ENCODE data around the gene CD40. TPM values are rescaled to one million over a fixed set of nuclear protein-coding genes. Genes with fewer than 3 reads are reported as not detected.

The CD40 gene
- total RNA-seq, 1 experiment from 2014 or later, result 1.5 TPM

DNA sequence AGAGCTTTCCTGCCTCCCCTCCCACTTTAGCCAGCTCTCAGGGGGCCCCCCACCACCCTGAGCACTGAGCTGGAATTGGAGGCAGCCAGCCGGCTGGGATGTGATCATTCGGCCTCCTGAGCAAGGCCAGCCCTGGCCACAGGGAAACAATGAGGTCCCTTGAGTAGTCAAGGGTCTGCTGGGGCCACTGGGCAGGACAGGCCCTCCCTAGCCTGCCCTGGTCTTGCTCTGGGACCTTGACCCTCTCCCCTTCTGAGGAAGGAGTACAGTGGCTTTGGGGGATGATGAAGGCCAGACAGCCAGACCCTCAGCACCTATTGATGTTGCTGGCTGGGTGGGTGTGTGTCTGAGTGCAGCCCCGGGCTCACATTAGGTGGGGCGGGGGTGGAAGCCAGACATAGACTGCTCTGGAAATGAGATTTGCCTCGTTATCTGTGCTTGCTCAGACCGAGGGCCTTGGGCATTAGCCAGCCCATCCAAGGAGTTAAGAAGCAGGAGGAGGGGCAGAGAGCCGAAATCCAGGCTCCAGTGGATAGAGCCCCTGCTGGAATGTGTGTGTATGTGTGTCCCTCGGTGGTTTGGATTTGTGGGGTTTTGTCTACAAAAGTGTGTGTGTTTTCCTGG, 21.3 kb downstream of the CD40 start:
- no TSS peak for BruUV-seq (replicated peaks)
- CTCF ChIA-PET, result interaction anchor here (0.6 to 3.2 kb wide), 8 partner anchors 7 to 299 kb away, joined by 3 to 17 read pairs (median 5); no protein-coding TSS in a partner anchor
- Mint-ChIP-seq H3K27me3 (ENCODE audit: insufficient read depth, unreplicated experiment) (peaks cover 38% of the 10 kb centered on the region), H3K4me1 (ENCODE audit: insufficient read depth, unreplicated experiment) (peaks cover 13% of the 10 kb centered on the region), H3K9me3 (ENCODE audit: unreplicated experiment) (no peaks in the 10 kb centered on the region), H3K4me3 (ENCODE audit: unreplicated experiment) (no peak overlapping the region), H3K27ac (ENCODE audit: low read depth, unreplicated experiment) (no peak overlapping the region), H3K36me3 (ENCODE audit: insufficient read depth, unreplicated experiment) (no peaks in the 10 kb centered on the region)
- POLR2A ChIA-PET, result interaction anchor here (0.7 to 1.0 kb wide), 2 partner anchors 10 to 419 kb away, joined by 3 read pairs; no protein-coding TSS in a partner anchor
- DNase-seq (ENCODE audit: unreplicated experiment), result no peak
- TF ChIP-seq, protein P1, sequence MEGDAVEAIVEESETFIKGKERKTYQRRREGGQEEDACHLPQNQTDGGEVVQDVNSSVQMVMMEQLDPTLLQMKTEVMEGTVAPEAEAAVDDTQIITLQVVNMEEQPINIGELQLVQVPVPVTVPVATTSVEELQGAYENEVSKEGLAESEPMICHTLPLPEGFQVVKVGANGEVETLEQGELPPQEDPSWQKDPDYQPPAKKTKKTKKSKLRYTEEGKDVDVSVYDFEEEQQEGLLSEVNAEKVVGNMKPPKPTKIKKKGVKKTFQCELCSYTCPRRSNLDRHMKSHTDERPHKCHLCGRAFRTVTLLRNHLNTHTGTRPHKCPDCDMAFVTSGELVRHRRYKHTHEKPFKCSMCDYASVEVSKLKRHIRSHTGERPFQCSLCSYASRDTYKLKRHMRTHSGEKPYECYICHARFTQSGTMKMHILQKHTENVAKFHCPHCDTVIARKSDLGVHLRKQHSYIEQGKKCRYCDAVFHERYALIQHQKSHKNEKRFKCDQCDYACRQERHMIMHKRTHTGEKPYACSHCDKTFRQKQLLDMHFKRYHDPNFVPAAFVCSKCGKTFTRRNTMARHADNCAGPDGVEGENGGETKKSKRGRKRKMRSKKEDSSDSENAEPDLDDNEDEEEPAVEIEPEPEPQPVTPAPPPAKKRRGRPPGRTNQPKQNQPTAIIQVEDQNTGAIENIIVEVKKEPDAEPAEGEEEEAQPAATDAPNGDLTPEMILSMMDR (IDR thresholded peaks at IDR 0.05; ENCODE audit: unreplicated experiment), result no peak
- intact Hi-C loops (cut with micrococcal nuclease), result no loop called here

DNA sequence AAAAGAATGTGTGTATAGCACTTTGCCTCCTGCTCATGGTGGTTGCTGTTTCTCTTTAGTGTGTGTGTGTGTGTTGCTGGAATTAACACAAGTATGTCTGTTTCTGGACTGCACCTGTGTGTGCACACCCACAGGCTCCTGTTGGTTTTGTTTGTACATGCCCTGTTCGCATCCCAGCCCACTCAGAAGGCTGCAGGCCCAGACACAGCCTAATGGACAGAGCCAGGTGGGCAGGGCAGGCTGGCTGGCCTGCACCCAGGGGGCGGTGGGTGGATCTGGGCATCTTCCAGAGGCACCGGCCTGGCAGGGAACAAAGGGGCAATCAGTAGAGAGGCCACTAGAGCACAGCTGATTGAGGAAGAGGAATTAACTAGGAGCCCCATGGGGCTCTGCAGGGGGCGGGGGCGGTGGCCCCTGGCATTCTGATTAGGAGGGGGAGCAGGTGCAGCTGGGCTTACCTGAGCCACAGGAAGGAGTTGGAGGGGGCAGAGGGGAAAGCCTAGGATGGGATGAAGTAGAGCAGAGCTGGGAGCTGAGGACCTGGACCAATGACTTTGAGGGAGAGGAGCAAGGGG, 21.9 kb downstream of the CD40 start:
- intact Hi-C loops (cut with micrococcal nuclease), result no loop called here
- no peaks in the 10 kb centered on the region for H3K36me3 Mint-ChIP-seq (ENCODE audit: insufficient read depth, unreplicated experiment)
- no peak overlapping the region for H3K4me3 Mint-ChIP-seq (ENCODE audit: unreplicated experiment)
- ChIA-PET CTCF (interaction anchor here (0.6 to 2.9 kb wide), 4 partner anchors 8 to 272 kb away, joined by 3 to 17 read pairs (median 3); no protein-coding TSS in a partner anchor), POLR2A (no interaction called here)
- H3K27ac Mint-ChIP-seq (ENCODE audit: low read depth, unreplicated experiment), result no peak overlapping the region
- TF ChIP-seq, protein P1 (IDR thresholded peaks at IDR 0.05; ENCODE audit: unreplicated experiment), result no peak
- DNase-seq (ENCODE audit: unreplicated experiment), result peak; percentile 63
- H3K4me1 Mint-ChIP-seq (ENCODE audit: insufficient read depth, unreplicated experiment), result peaks cover 17% of the 10 kb centered on the region
- H3K27me3 Mint-ChIP-seq (ENCODE audit: insufficient read depth, unreplicated experiment), result peaks cover 38% of the 10 kb centered on the region
- no TSS peak for BruUV-seq (replicated peaks)
- no peaks in the 10 kb centered on the region for H3K9me3 Mint-ChIP-seq (ENCODE audit: unreplicated experiment)

DNA sequence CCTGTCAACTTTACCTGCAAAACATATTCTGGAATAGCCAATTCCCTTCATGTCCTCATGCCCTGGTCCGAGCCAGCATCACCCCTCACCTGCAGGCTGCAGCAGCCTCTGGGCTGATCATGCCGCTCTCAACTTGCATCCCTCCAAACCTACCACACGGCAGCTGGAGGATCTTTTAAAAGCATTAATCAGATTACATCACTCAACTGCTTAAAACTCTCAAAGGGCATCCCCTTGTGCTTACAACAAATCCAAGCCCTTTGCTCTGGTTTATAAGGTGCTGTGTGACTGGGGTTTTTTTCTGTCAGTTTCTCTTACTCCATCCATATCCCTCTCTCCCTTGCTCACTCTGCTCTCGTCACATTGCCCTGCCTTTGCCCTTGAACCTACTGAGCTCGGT, 24.0 kb downstream of the CD40 start:
- intact Hi-C loops (cut with micrococcal nuclease), result no loop called here
- BruUV-seq (replicated peaks), result no TSS peak
- TF ChIP-seq, protein P1 (IDR thresholded peaks at IDR 0.05; ENCODE audit: unreplicated experiment), result no peak
- ChIA-PET CTCF (interaction anchor here (0.6 to 2.9 kb wide), 6 partner anchors 10 to 235 kb away, joined by 3 to 17 read pairs (median 3); no protein-coding TSS in a partner anchor), POLR2A (no interaction called here)
- Mint-ChIP-seq H3K9me3 (ENCODE audit: unreplicated experiment) (no peaks in the 10 kb centered on the region), H3K36me3 (ENCODE audit: insufficient read depth, unreplicated experiment) (no peaks in the 10 kb centered on the region), H3K27ac (ENCODE audit: low read depth, unreplicated experiment) (no peak overlapping the region), H3K4me1 (ENCODE audit: insufficient read depth, unreplicated experiment) (peaks cover 17% of the 10 kb centered on the region), H3K4me3 (ENCODE audit: unreplicated experiment) (no peak overlapping the region), H3K27me3 (ENCODE audit: insufficient read depth, unreplicated experiment) (peaks cover 38% of the 10 kb centered on the region)
- no peak for DNase-seq (ENCODE audit: unreplicated experiment)

DNA sequence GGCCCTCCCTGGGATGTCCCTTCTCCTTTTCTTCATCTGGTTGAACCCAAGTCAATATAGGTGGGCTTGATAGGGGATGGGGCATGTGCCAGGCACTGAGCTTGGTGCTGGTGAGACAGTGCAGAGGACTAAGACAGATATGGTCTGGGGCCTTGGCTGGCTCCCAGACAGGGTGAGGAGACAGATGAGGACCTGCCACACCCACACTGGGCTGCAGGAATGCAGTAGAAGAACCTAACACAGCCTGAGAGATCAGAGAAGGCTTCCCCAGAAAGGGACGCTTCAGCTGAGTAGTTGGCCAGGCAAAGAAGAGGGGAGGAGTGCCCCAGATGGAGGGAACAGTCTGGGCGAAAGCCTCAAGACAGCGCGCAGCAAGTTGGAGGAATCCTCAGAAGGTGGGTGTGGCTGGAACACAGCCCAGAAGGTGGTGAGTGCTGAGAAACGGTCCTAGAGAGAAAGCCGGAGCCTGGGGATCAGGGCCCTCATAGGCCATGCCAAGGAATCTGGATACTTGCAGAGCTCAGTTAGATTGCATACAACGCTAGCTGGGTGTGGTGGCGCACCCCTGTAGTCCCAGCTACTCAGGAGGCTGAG, 26.4 kb downstream of the CD40 start:
- intact Hi-C loops (cut with micrococcal nuclease), result no loop called here
- H3K36me3 Mint-ChIP-seq (ENCODE audit: insufficient read depth, unreplicated experiment), result no peaks in the 10 kb centered on the region
- peaks cover 16% of the 10 kb centered on the region for H3K4me1 Mint-ChIP-seq (ENCODE audit: insufficient read depth, unreplicated experiment)
- no peak overlapping the region for H3K4me3 Mint-ChIP-seq (ENCODE audit: unreplicated experiment)
- peaks cover 34% of the 10 kb centered on the region for H3K27me3 Mint-ChIP-seq (ENCODE audit: insufficient read depth, unreplicated experiment)
- no peak overlapping the region for H3K27ac Mint-ChIP-seq (ENCODE audit: low read depth, unreplicated experiment)
- POLR2A ChIA-PET, result no interaction called here
- TF ChIP-seq, protein P1 (IDR thresholded peaks at IDR 0.05; ENCODE audit: unreplicated experiment), result no peak
- H3K9me3 Mint-ChIP-seq (ENCODE audit: unreplicated experiment), result no peaks in the 10 kb centered on the region
- CTCF ChIA-PET, result interaction anchor here (0.6 to 3.4 kb wide), 7 partner anchors 12 to 205 kb away, joined by 3 to 19 read pairs (median 3); no protein-coding TSS in a partner anchor
- BruUV-seq (replicated peaks), result no TSS peak
- peak; percentile 61 for DNase-seq (ENCODE audit: unreplicated experiment)

Data from MCF 10A (cell line).